Measurements from ENCODE around the gene ASPSCR1. TPM values are rescaled to one million over a fixed set of nuclear protein-coding genes. Genes with fewer than 3 reads are reported as not detected.

Gene ASPSCR1
- total and polyA plus RNA-seq, 8 donors: 11.7 to 143 (median 55.6) TPM

DNA sequence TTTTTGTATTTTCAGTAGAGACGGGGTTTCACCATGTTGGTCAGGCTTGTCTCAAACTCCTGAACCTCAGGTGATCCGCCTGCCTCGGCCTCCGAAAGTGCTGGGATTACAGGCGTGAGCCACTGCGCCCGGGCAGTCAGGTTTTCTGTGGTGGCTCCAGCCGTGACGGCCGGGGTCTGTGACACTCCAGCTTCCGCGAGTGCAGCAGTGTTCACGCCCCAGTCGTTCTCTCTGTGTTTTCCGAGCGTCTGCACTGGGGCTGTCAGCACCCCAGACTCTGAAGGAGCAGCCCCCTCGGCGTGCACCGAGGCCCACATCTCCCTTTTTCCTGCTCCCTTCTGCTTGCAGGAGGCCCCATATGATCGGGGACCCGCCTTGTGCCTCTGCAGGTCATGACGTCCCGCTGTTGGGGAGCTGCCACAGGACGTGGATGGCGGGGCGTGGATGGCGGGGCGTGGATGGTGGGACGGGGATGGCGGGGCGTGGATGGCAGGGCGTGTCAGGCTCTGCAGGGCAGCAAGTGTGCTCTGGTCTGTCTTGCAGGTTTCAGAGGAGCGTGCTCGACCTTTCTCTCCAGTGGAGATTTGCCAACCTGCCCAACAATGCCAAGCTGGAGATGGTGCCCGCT lies 5.7 kb downstream of the ASPSCR1 start:
- Histone ChIP-seq H3K4me3 (no peak overlapping the region), H3K36me3 (peaks cover 12 to 82% (median 70%) of the 10 kb centered on the region in 4 donors), H3K4me1 (peaks cover 7 to 38% (median 27%) of the 10 kb centered on the region in 4 donors), H3K9me3 (no peaks in the 10 kb centered on the region), H3K27me3 (no peaks in the 10 kb centered on the region), H3K27ac (no peak overlapping the region)
- no peak for DNase-seq
- TF ChIP-seq POLR2A (IDR thresholded peaks at IDR 0.05): no peak
- TF ChIP-seq, protein P1, sequence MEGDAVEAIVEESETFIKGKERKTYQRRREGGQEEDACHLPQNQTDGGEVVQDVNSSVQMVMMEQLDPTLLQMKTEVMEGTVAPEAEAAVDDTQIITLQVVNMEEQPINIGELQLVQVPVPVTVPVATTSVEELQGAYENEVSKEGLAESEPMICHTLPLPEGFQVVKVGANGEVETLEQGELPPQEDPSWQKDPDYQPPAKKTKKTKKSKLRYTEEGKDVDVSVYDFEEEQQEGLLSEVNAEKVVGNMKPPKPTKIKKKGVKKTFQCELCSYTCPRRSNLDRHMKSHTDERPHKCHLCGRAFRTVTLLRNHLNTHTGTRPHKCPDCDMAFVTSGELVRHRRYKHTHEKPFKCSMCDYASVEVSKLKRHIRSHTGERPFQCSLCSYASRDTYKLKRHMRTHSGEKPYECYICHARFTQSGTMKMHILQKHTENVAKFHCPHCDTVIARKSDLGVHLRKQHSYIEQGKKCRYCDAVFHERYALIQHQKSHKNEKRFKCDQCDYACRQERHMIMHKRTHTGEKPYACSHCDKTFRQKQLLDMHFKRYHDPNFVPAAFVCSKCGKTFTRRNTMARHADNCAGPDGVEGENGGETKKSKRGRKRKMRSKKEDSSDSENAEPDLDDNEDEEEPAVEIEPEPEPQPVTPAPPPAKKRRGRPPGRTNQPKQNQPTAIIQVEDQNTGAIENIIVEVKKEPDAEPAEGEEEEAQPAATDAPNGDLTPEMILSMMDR (IDR thresholded peaks at IDR 0.05): no peak
- WGBS, 5 donors: 92 to 95% (median 93%) methylated on average over 20 to 35 of the region's 35 CpGs
- intact Hi-C loops (cut with DNase I; ENCODE audit: low total_unique reads): no loop called here

DNA sequence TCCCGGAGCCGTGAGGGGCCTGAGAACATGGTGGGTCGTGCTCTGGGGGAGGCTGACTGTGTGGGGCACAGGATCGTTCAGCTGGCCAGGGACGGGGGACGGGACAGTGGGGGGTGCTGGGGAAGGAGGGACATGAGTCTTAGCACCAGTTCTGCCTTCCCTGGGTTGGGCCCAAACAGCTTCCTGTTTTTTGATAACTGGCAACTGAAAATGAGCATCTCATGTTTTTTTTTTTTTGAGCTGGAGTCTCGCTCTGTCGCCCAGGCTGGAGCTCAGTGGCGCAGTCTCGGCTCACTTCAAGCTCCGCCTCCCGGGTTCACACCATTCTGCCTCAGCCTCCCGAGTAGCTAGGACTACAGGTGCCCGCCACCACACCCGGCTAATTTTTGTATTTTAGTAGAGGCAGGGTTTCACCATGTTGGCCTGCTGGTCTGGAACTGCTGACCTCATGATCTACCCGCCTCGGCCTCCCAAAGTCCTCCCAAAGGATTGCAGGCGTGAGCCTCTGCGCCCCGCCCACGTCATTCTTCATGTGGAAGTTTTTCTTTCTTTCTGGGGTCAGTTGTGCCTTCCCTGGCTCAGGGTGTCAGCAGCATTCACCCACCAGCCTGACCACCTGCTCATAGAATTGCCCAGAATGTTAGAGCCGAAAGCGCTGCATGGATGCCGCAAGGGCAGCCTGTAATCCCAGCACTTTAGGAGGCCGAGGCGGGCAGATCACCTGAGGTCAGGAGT lies 6.4 kb downstream of the ASPSCR1 start:
- Histone ChIP-seq H3K9me3 (no peaks in the 10 kb centered on the region), H3K27me3 (no peaks in the 10 kb centered on the region), H3K36me3 (peaks cover 12 to 89% (median 72%) of the 10 kb centered on the region in 4 donors), H3K27ac (no peak overlapping the region), H3K4me3 (no peak overlapping the region), H3K4me1 (peaks cover under 1 to 31% (median 21%) of the 10 kb centered on the region in 4 donors)
- no peak for DNase-seq
- WGBS, 5 donors: 92 to 97% (median 95%) methylated on average over 26 of the region's 26 CpGs
- TF ChIP-seq EP300 (IDR thresholded peaks at IDR 0.05) (no peak), POLR2A (IDR thresholded peaks at IDR 0.05) (no peak), POLR2AphosphoS5 (IDR thresholded peaks at IDR 0.05) (no peak)
- TF ChIP-seq, protein P1 (IDR thresholded peaks at IDR 0.05): no peak
- intact Hi-C loops (cut with DNase I; ENCODE audit: low total_unique reads): no loop called here

DNA sequence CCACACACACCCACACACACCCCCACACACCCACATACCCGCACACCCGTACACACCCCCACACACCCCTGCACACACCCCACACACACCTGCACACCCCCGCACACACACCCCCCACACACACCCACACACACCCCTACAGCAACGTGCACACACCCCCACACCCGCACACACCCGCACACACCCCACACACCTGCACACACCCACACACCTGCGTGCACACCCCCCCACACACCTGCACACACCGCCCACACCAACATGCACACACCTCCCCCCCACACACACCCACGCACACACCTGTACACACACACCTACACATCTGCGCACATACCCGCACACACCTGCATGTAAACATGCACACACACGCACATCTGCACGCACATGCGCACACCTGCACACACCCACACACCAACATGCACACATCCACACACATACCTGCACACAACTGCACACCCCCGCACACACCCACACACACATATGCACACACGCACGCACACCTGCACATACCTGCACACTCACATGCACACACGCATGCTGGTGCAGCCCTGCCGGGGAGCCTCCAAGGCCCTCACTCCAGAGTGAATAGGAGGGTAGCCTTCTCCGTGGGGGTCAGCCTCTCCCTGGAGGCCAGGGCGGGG lies 7.5 kb downstream of the ASPSCR1 start:
- TF ChIP-seq POLR2A (IDR thresholded peaks at IDR 0.05) (no peak), EP300 (IDR thresholded peaks at IDR 0.05) (no peak), POLR2AphosphoS5 (IDR thresholded peaks at IDR 0.05) (no peak)
- TF ChIP-seq, protein P1 (IDR thresholded peaks at IDR 0.05): no peak

DNA sequence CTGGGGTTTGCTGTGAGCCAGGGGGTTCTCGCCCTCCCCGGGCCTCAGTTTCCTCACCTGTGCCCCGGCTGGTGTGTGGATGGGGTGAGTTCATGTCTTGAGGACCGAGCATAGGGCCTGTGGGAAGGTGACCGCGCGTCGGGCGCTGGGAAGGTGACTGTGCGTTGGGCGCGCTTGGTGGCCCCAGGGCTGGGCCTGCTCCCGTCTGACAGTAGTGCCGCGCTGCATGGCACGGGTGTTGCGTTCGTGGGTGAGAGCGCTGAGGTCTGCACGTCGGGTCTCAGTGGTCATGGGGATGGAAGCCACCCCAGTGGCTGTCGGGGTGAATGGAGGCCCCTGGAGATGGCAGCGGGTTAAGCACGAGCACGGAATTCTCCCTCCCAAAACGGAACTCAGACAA lies 9.2 kb downstream of the ASPSCR1 start:
- Histone ChIP-seq H3K4me1 (peaks cover 8 to 19% (median 12%) of the 10 kb centered on the region in 4 donors), H3K36me3 (peaks cover 12 to 77% (median 63%) of the 10 kb centered on the region in 4 donors), H3K4me3 (no peak overlapping the region), H3K27me3 (no peaks in the 10 kb centered on the region), H3K9me3 (no peaks in the 10 kb centered on the region), H3K27ac (no peak overlapping the region)
- no peak for DNase-seq
- intact Hi-C loops (cut with DNase I; ENCODE audit: low total_unique reads): no loop called here
- TF ChIP-seq, protein P1 (IDR thresholded peaks at IDR 0.05): no peak
- TF ChIP-seq EP300 (IDR thresholded peaks at IDR 0.05): no peak
- no peak for TF ChIP-seq POLR2A (IDR thresholded peaks at IDR 0.05)
- TF ChIP-seq POLR2AphosphoS5 (IDR thresholded peaks at IDR 0.05): no peak
- WGBS, 5 donors: 95 to 97% (median 96%) methylated on average over 26 of the region's 26 CpGs

More for the DNA sequence above, 7.5 kb downstream of the ASPSCR1 start:
- intact Hi-C loops (cut with DNase I; ENCODE audit: low total_unique reads): no loop called here
- 80 to 91% (median 88%) methylated on average over 17 to 21 of the region's 21 CpGs for WGBS, 5 donors
- DNase-seq: no peak
- no peak overlapping the region for H3K4me3 ChIP-seq
- no peak overlapping the region for H3K27ac ChIP-seq
- H3K36me3 ChIP-seq: peaks cover 12 to 88% (median 74%) of the 10 kb centered on the region in 4 donors
- H3K9me3 ChIP-seq: no peaks in the 10 kb centered on the region
- H3K4me1 ChIP-seq: peaks cover 0 to 20% (median 13%) of the 10 kb centered on the region in 4 donors
- no peaks in the 10 kb centered on the region for H3K27me3 ChIP-seq

All from stomach (tissue), 9 donors.